ENCODE measurements around the gene IL1RAP.

DNA sequence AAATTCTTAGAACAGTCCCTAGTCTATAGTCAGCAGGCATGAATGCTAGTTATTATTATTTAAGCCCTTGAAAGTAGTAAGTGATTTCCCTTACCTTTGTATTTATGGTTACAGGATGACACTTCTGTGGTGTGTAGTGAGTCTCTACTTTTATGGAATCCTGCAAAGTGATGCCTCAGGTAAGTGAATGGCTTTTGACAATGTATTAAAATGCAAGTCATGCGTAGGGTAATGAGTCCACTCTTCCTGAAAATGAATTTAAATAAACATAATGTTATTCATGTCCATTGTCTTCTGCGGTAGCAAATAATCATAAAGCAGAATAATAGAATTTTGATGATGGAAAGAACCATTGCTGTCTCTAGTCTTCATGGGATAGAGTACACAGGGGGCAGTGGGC is 50.3 kb downstream of the IL1RAP start:
- TF ChIP-seq, protein P1, sequence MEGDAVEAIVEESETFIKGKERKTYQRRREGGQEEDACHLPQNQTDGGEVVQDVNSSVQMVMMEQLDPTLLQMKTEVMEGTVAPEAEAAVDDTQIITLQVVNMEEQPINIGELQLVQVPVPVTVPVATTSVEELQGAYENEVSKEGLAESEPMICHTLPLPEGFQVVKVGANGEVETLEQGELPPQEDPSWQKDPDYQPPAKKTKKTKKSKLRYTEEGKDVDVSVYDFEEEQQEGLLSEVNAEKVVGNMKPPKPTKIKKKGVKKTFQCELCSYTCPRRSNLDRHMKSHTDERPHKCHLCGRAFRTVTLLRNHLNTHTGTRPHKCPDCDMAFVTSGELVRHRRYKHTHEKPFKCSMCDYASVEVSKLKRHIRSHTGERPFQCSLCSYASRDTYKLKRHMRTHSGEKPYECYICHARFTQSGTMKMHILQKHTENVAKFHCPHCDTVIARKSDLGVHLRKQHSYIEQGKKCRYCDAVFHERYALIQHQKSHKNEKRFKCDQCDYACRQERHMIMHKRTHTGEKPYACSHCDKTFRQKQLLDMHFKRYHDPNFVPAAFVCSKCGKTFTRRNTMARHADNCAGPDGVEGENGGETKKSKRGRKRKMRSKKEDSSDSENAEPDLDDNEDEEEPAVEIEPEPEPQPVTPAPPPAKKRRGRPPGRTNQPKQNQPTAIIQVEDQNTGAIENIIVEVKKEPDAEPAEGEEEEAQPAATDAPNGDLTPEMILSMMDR (IDR thresholded peaks at IDR 0.05) = no peak
- no peak for TF ChIP-seq EP300 (IDR thresholded peaks at IDR 0.05; ENCODE audit: low read depth)
- TF ChIP-seq POLR2A (IDR thresholded peaks at IDR 0.05) = no peak
